Measurements from ENCODE around the gene QSER1. TPM values are rescaled to one million over a fixed set of nuclear protein-coding genes. Genes with fewer than 3 reads are reported as not detected.

Gene QSER1
- total and polyA plus RNA-seq, 9 of the 15 experiments (the other 6 are each of a cell fraction or from before 2014, with no cell fraction given), result 5.8 to 33.6 (median 22.3) TPM

- Histone ChIP-seq H3K36me3 (ENCODE audit: control insufficient read depth, insufficient read depth, low read length) (no peaks in the 10 kb centered on the region), H3K9me3 (replicated peaks; ENCODE audit: control insufficient read depth, insufficient read depth, low read depth, low read length) (no peaks in the 10 kb centered on the region), H3K4me3 (no peak overlapping the region), H3K9ac (ENCODE audit: insufficient read depth in 1 of 2, low read depth in 2 of 2, low read length in 2 of 2) (no peak overlapping the region), H3K27ac (ENCODE audit: extremely low read depth, low read depth, low read length) (no peak overlapping the region), H3K4me2 (ENCODE audit: insufficient read depth, low read length) (no peak overlapping the region), H4K20me1 (replicated peaks; ENCODE audit: control insufficient read depth, insufficient read depth, low read length) (no peaks in the 10 kb centered on the region), H3K4me1 (replicated peaks in 1 of 2; ENCODE audit: control insufficient read depth in 2 of 2, insufficient read depth in 2 of 2, low read length in 2 of 2) (no peaks in the 10 kb centered on the region), H3K79me2 (ENCODE audit: control insufficient read depth, insufficient read depth, low read length) (peaks cover 5% of the 10 kb centered on the region; the same call in 2 of the 3 replicates), H3K9me1 (ENCODE audit: control insufficient read depth, insufficient read depth, low read length) (no peaks in the 10 kb centered on the region), H3K27me3 (ENCODE audit: control insufficient read depth in 2 of 2, insufficient read depth in 2 of 2, low read length in 2 of 2) (no peaks in the 10 kb centered on the region), H2AFZ (ENCODE audit: low read depth, low read length) (no peak overlapping the region)
- no TSS peak for BruUV-seq (replicated peaks)
- CTCF ChIA-PET (ENCODE audit: low intra/inter-chr PET ratio), result no interaction called here
- intact Hi-C loops (cut with micrococcal nuclease), result no loop called here
- FAIRE-seq (no peak), ATAC-seq (no peak), DNase-seq (ENCODE audit: extremely low read depth in 1 of 4, low spot score in 3 of 4) (no peak)
- POLR2A ChIA-PET, result interaction anchor here (0.7 kb wide), 1 partner anchor 9 kb away, joined by 3 read pairs; no protein-coding TSS in a partner anchor
- TF ChIP-seq NR1H2 (CRISPR knock-in tag; IDR thresholded peaks at IDR 0.05) (no peak), CEBPG (CRISPR knock-in tag; IDR thresholded peaks at IDR 0.05) (no peak), CEBPG (tag; conservative IDR thresholded peaks at IDR 0.05 in 1 of 2, IDR thresholded peaks at IDR 0.05 in 1 of 2) (0 out of 4 replicates have a peak, but pooled peaks of 1 of the 2 experiments have one; percentile 22)
- WGBS (ENCODE audit: insufficient coverage, low coverage, missing lambda C conversion rate), result 94% methylated on average over 2 of the region's 2 CpGs
- in situ Hi-C loops (cut with MboI), result no loop called here
These were observed 55.4 kb downstream of the QSER1 start for GRCh38 chr11:32947978-32948377.

- DNase-seq (ENCODE audit: extremely low read depth in 1 of 4, low spot score in 3 of 4) (no peak), FAIRE-seq (no peak), ATAC-seq (no peak)
- ChIA-PET CTCF (ENCODE audit: low intra/inter-chr PET ratio) (no interaction called here), POLR2A (interaction anchor here (0.5 to 0.6 kb wide), 2 partner anchors 80 to 1432 kb away, joined by 3 to 5 read pairs; no protein-coding TSS in a partner anchor)
- no peaks in the 10 kb centered on the region for H4K20me1 ChIP-seq (replicated peaks; ENCODE audit: control insufficient read depth, insufficient read depth, low read length)
- no peaks in the 10 kb centered on the region for H3K9me1 ChIP-seq (ENCODE audit: control insufficient read depth, insufficient read depth, low read length)
- no peak overlapping the region for H2AFZ ChIP-seq (ENCODE audit: low read depth, low read length)
- no peak overlapping the region for H3K27ac ChIP-seq (ENCODE audit: extremely low read depth, low read depth, low read length)
- peaks cover 12% of the 10 kb centered on the region; the same call in 2 of the 3 replicates for H3K36me3 ChIP-seq (ENCODE audit: control insufficient read depth, insufficient read depth, low read length)
- H3K4me3 ChIP-seq, result no peak overlapping the region
- H3K27me3 ChIP-seq (ENCODE audit: control insufficient read depth in 2 of 2, insufficient read depth in 2 of 2, low read length in 2 of 2), result no peaks in the 10 kb centered on the region
- H3K9me3 ChIP-seq (replicated peaks; ENCODE audit: control insufficient read depth, insufficient read depth, low read depth, low read length), result no peaks in the 10 kb centered on the region
- no peak overlapping the region for H3K9ac ChIP-seq (ENCODE audit: insufficient read depth in 1 of 2, low read depth in 2 of 2, low read length in 2 of 2)
- BruUV-seq (replicated peaks), result no TSS peak
- no peaks in the 10 kb centered on the region for H3K4me1 ChIP-seq (replicated peaks in 1 of 2; ENCODE audit: control insufficient read depth in 2 of 2, insufficient read depth in 2 of 2, low read length in 2 of 2)
- peaks cover 12% of the 10 kb centered on the region for H3K79me2 ChIP-seq (ENCODE audit: control insufficient read depth, insufficient read depth, low read length)
- in situ Hi-C loops (cut with MboI) (loop anchor here (25.0 kb wide), 1 partner anchor 388 kb away; no protein-coding TSS in a partner anchor), intact Hi-C loops (cut with micrococcal nuclease) (no loop called here)
- no peak overlapping the region for H3K4me2 ChIP-seq (ENCODE audit: insufficient read depth, low read length)
- TF ChIP-seq CEBPB (tag; IDR thresholded peaks at IDR 0.05), result no peak
These were observed 57.1 kb downstream of the QSER1 start for GRCh38 chr11:32949739-32950138.
